Testis (tissue), 2 donors: ENCODE measurements around the gene EMCN.
"Not testable (repeated sequence)": the region's sequence is repeated elsewhere in the genome, so short reads cannot be mapped to it uniquely, and the experiment has no call there.

Experiments
- POLR2A ChIP-seq: fragments of 450-650 bp; IDR thresholded peaks from one replicate; pipeline ENCODE4 v1.6.1; 2017; ENCODE audit warnings: antibody characterized with exemption, mild to moderate bottlenecking, moderate library complexity
- TF ChIP-seq, protein P1 (sequence below), 3 experiments: fragments of 450-650 bp in 2 of 3; fragments of 200-600 bp in 1 of 3; sonication (generic) in 1 of 3; IDR thresholded peaks; one replicate each; pipeline ENCODE4 v1.5.1; 2016 to 2019; ENCODE audit warnings: antibody characterized with exemption in 3 of 3, mild to moderate bottlenecking in 2 of 3, moderate library complexity in 1 of 3

DNA sequence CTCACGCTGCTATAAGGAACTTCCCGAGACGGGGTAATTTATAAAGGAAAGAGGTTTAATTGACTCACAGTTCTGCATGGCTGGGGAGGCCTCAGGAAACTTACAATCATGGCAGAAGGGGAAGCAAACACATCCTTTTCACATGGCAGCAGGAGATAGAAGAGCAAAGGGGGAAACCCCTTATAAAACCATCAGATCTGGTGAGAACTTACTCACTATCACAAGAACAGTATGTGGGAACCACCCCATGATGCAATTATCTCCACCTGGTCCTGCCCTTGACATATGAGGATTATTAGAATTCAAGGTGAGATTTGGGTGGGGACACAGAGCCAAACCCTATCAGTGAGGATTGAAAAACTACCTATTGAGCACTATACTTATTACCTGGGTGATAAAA is 165.5 kb downstream of the EMCN start:
- not testable (repeated sequence) for TF ChIP-seq POLR2A
- TF ChIP-seq, protein P1, sequence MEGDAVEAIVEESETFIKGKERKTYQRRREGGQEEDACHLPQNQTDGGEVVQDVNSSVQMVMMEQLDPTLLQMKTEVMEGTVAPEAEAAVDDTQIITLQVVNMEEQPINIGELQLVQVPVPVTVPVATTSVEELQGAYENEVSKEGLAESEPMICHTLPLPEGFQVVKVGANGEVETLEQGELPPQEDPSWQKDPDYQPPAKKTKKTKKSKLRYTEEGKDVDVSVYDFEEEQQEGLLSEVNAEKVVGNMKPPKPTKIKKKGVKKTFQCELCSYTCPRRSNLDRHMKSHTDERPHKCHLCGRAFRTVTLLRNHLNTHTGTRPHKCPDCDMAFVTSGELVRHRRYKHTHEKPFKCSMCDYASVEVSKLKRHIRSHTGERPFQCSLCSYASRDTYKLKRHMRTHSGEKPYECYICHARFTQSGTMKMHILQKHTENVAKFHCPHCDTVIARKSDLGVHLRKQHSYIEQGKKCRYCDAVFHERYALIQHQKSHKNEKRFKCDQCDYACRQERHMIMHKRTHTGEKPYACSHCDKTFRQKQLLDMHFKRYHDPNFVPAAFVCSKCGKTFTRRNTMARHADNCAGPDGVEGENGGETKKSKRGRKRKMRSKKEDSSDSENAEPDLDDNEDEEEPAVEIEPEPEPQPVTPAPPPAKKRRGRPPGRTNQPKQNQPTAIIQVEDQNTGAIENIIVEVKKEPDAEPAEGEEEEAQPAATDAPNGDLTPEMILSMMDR (IDR thresholded peaks at IDR 0.05): not testable (repeated sequence)
